Aorta (tissue), 5 donors: ENCODE data around the gene ELN. TPM values are rescaled to one million over a fixed set of nuclear protein-coding genes. Genes with fewer than 3 reads are reported as not detected.

ENCODE experiments used
- ATAC-seq: fragments of 200-7000 bp; cut with Tn5 transposase; one replicate; pipeline ENCODE4 v1.9.1; 2022; ENCODE audit warnings: moderate library complexity; ENCODE audit not compliant: low FRiP score
- DNase-seq, 2 donors: peaks; one replicate each; pipeline ENCODE4 v3.0.0-alpha.2; 2020
- H3K27ac ChIP-seq, 2 donors: one replicate each; pipeline ENCODE4 v1.5.1; 2013; ENCODE audit warnings: low read length in 2 of 2, mild to moderate bottlenecking in 2 of 2, moderate library complexity in 2 of 2, control low read depth in 1 of 2, inconsistent platforms in 1 of 2, low read depth in 1 of 2
- H3K27me3 ChIP-seq, 2 donors: one replicate each; pipeline ENCODE4 v1.6.1; 2013; ENCODE audit warnings: control low read depth in 1 of 2, low read length in 1 of 2, mild to moderate bottlenecking in 1 of 2, moderate library complexity in 1 of 2; ENCODE audit not compliant: insufficient read depth in 2 of 2, control insufficient read depth in 1 of 2
- H3K36me3 ChIP-seq, 2 donors: one replicate each; pipeline ENCODE4 v1.6.1; 2013; ENCODE audit warnings: control low read depth in 1 of 2, low read length in 1 of 2, mild to moderate bottlenecking in 1 of 2; ENCODE audit not compliant: insufficient read depth in 2 of 2, control insufficient read depth in 1 of 2
- H3K4me1 ChIP-seq, 2 donors: one replicate each; pipeline ENCODE4 v1.6.1; 2013; ENCODE audit warnings: low read length in 2 of 2, control low read depth in 1 of 2, mild to moderate bottlenecking in 1 of 2, moderate library complexity in 1 of 2; ENCODE audit not compliant: insufficient read depth in 2 of 2, control insufficient read depth in 1 of 2
- H3K4me3 ChIP-seq, 2 donors: one replicate each; pipeline ENCODE4 v1.5.1; 2013; ENCODE audit warnings: low read length in 2 of 2, control low read depth in 1 of 2, mild to moderate bottlenecking in 1 of 2
- H3K9me3 ChIP-seq: one replicate; pipeline ENCODE4 v1.6.1; 2013; ENCODE audit warnings: mild to moderate bottlenecking, low read length; ENCODE audit not compliant: control insufficient read depth
- WGBS, 2 donors: extraction: QIAGEN DNeasy Blood & Tissue Kit; methylation state at CpG; one replicate each; pipeline ENCODE4 v1.1.7; 2013; 5-methylcytosine and 5-hydroxymethylcytosine counted together
- intact Hi-C, 2 donors: fragments of 100-400 bp; cut with DNase I; formaldehyde crosslinking; loops; one replicate each; pipeline versions ENCODE4 v1.14.2 to v1.15.0; 2022
- polyA plus RNA-seq, 2 donors: library from polyadenylated mRNA; stranded (reverse); fragments of 200-250 nt; gene quantifications; one replicate each; pipeline ENCODE4 v1.2.3, GENCODE V29; 2013
- total RNA-seq, 2 donors: library from RNA; stranded (reverse); fragmentation: NEBNext Ultra II Directional; extraction: Animal tissue kit (Norgen Biotek cat#: 25700); gene quantifications; one replicate each; pipeline ENCODE4 v1.2.1, GENCODE V29; 2021
- donor health status: healthy with polysubstance abuse.
- donor health status: Bipolar disorder and iron deficiency.
- donor health status: DM: no; HTN: no; CAD: no.
- donor health status: DM: no; HTN: no; CAD: no.
- donor health status: DM: yes; HTN: yes; CAD: no.

The ELN gene
- total and polyA plus RNA-seq, 4 donors: 262 to 1,097 (median 696) TPM

DNA sequence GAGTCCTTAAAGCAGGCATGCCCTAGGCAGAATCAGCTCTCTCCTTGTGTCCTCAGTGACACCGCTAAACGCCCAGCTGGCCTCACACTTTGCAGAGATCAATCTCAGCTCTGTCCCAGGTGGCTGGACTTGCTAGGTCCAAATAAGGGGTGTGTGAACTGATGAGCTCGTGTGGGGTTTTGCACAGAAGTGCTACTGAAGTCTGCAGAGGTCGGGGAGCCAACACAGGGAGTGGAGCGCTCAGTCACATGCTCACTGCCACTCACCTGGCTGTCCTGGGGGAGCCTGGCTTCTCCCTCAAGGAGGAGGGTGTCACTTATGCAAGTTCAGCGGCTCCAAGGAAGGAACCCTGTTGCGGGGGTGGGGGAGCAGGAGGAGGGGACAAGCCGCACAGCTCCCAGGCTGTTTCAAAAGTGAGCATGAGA is 2.0 kb downstream of the ELN start:
- DNase-seq (peak in 1 of 2 donors; percentile 74), ATAC-seq (no peak)
- no peaks in the 10 kb centered on the region for H3K27me3 ChIP-seq
- no peaks in the 10 kb centered on the region for H3K36me3 ChIP-seq
- H3K9me3 ChIP-seq: no peaks in the 10 kb centered on the region
- peaks cover 0 to 8% of the 10 kb centered on the region in 2 donors for H3K4me1 ChIP-seq
- peak overlapping the region; percentile 76 to 78 for H3K4me3 ChIP-seq
- 0 to 2% methylated on average over 8 of the region's 8 CpGs for WGBS, 2 donors
- H3K27ac ChIP-seq: peak overlapping the region; percentile 24 to 97
- intact Hi-C loops: loop anchor here (5.0 to 10.0 kb wide), 4 partner anchors 38 to 163 kb away; no protein-coding TSS in a partner anchor

DNA sequence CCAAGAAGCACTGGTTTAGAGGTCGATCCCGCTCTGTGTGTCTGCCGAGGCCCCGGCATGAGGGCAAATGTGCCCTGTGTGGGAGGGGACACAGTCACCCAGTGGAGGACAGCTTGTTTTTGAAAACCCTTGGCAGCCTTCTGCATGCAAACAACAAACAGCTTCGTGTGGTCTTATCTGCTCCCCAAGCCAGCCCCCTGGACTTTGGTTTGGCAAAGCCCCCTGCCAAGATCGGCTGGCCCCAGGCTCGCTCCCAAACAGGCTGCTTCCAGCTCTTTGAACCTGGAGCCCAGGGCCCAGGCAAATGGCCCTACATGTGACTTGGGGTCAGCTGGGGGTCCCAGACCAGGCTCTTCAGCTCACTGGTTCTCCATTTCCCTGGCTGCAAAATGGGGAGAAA is 2.9 kb downstream of the ELN start:
- H3K9me3 ChIP-seq: no peaks in the 10 kb centered on the region
- H3K4me1 ChIP-seq: no peaks in the 10 kb centered on the region
- H3K27me3 ChIP-seq: no peaks in the 10 kb centered on the region
- H3K36me3 ChIP-seq: no peaks in the 10 kb centered on the region
- intact Hi-C loops: loop anchor here in 1 of 2 donors (5.0 kb wide), 1 partner anchor 164 kb away; no protein-coding TSS in a partner anchor
- peak overlapping the region; percentile 54 to 88 for H3K27ac ChIP-seq
- WGBS, 2 donors: 7% methylated on average over 7 of the region's 7 CpGs
- DNase-seq: peak in 1 of 2 donors; percentile 75
- ATAC-seq: no peak
- H3K4me3 ChIP-seq: peak overlapping the region; percentile 76 to 78

- no peaks in the 10 kb centered on the region for H3K4me1 ChIP-seq
- peak overlapping the region; percentile 76 to 78 for H3K4me3 ChIP-seq
- WGBS, 2 donors: 4 to 5% methylated on average over 5 of the region's 5 CpGs
- H3K27me3 ChIP-seq: no peaks in the 10 kb centered on the region
- ATAC-seq (no peak), DNase-seq (no peak)
- peak overlapping the region; percentile 77 to 94 for H3K27ac ChIP-seq
- H3K9me3 ChIP-seq: no peaks in the 10 kb centered on the region
- no peaks in the 10 kb centered on the region for H3K36me3 ChIP-seq
- intact Hi-C loops: loop anchor here in 1 of 2 donors (5.0 kb wide), 1 partner anchor 164 kb away; no protein-coding TSS in a partner anchor
Observed at GRCh38 chr7:74031403-74032190, 3.6 kb downstream of the ELN start.

DNA sequence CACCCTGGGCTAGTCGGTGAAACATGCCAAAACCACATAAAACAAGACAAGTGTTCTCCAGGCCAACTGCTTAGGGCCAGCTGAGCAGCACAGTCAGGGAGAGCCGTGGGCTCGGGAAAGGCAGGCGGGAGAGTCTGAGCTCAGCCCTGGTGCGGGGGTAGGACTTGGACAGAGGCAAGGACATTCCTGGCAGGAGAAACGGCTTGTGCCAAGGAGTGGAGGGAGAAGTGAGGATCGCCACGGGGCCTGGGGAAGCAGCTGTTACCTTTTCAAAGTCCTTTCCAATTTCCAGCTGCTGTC is 4.2 kb downstream of the ELN start:
- Histone ChIP-seq H3K36me3 (no peaks in the 10 kb centered on the region), H3K4me3 (peak overlapping the region; percentile 36 to 76), H3K27me3 (no peaks in the 10 kb centered on the region), H3K9me3 (no peaks in the 10 kb centered on the region), H3K27ac (peak overlapping the region; percentile 77 to 94), H3K4me1 (no peaks in the 10 kb centered on the region)
- DNase-seq (peak; percentile 85 to 87), ATAC-seq (no peak)
- intact Hi-C loops: loop anchor here in 1 of 2 donors (5.0 kb wide), 1 partner anchor 165 kb away; no protein-coding TSS in a partner anchor
- WGBS, 2 donors: 3% methylated on average over 7 to 8 of the region's 8 CpGs

DNA sequence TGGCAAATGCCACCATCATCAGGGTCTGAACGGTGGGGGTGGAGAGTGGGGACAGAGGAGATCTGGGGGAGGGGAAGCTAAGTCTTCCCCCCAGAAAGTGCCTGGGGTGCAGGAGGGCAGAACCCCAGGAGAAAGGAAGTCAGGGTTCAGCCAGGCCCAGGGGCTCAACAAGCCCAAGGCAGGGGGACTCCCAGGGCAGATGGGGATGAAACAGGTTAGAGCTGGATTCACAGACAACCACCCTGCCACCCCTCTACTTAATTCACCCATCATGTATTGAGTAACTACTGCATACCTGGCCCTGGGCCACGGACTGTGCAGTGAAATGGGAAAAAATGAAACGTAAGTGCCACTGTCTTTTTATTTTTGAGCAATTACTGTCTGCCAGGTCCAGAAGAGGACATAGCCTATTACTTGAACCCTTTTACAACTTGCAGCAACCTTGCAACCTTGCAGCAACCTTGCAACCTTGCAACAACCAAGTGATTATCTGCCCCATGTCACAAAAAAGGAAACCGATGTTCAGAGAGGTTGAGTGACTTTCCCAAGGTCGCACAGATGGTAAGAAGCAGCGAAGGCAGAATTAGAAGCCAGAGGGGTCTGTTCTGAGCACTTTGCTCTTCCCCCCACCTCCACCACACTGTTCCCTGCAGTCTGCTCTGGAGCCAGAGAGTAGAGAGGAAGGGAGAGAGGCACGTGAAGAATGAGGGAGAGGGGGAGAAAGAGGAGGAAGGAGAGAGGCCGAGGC is 4.8 kb downstream of the ELN start:
- intact Hi-C loops: loop anchor here in 1 of 2 donors (5.0 kb wide), 1 partner anchor 165 kb away; no protein-coding TSS in a partner anchor
- H3K9me3 ChIP-seq: no peaks in the 10 kb centered on the region
- ATAC-seq (no peak), DNase-seq (peak in 1 of 2 donors; percentile 77)
- H3K36me3 ChIP-seq: peaks cover 0 to 4% of the 10 kb centered on the region in 2 donors
- H3K4me1 ChIP-seq: no peaks in the 10 kb centered on the region
- 7 to 9% methylated on average over 8 of the region's 8 CpGs for WGBS, 2 donors
- peak overlapping the region; percentile 10 to 36 for H3K4me3 ChIP-seq
- no peaks in the 10 kb centered on the region for H3K27me3 ChIP-seq
- H3K27ac ChIP-seq: peak overlapping the region; percentile 77 to 94

- 4 to 5% methylated on average over 37 of the region's 37 CpGs for WGBS, 2 donors
- H3K4me1 ChIP-seq: no peaks in the 10 kb centered on the region
- peaks cover 0 to 10% of the 10 kb centered on the region in 2 donors for H3K36me3 ChIP-seq
Observed at GRCh38 chr7:74033372-74034311, 5.7 kb downstream of the ELN start.

GRCh38 chr7:74037609-74038008 is 9.6 kb downstream of the ELN start:
- 23 to 27% methylated on average over 8 of the region's 8 CpGs for WGBS, 2 donors
- Histone ChIP-seq H3K9me3 (no peaks in the 10 kb centered on the region), H3K27me3 (no peaks in the 10 kb centered on the region), H3K36me3 (peaks cover 0 to 14% of the 10 kb centered on the region in 2 donors), H3K4me3 (no peak overlapping the region), H3K27ac (peak overlapping the region; percentile 12 to 79), H3K4me1 (no peaks in the 10 kb centered on the region)
- intact Hi-C loops: no loop called here
- DNase-seq (peak in 1 of 2 donors; percentile 80), ATAC-seq (peak; percentile 0)

More at GRCh38 chr7:74033372-74034311, 5.7 kb downstream of the ELN start:
- no peaks in the 10 kb centered on the region for H3K9me3 ChIP-seq
- H3K27me3 ChIP-seq: no peaks in the 10 kb centered on the region
- intact Hi-C loops: loop anchor here in 1 of 2 donors (5.0 kb wide), 1 partner anchor 166 kb away; no protein-coding TSS in a partner anchor
- H3K27ac ChIP-seq: peak overlapping the region; percentile 77 to 94
- DNase-seq: peak; percentile 92 to 95
- ATAC-seq: peak; percentile 85
- peak overlapping the region; percentile 9 to 28 for H3K4me3 ChIP-seq
